Lower lobe of right lung (tissue), 2 donors: ENCODE results near the gene PVALB. TPM values are rescaled to one million over a fixed set of nuclear protein-coding genes. Genes with fewer than 3 reads are reported as not detected.
"Not testable (repeated sequence)": the region's sequence is repeated elsewhere in the genome, so short reads cannot be mapped to it uniquely, and the experiment has no call there.

ENCODE experiments used
- ATAC-seq, 2 donors: fragments of 200-7000 bp; cut with Tn5 transposase; one replicate each; pipeline ENCODE4 v1.9.1; 2020 to 2022; ENCODE audit warnings: mild to moderate bottlenecking in 2 of 2, moderate library complexity in 2 of 2
- DNase-seq: peaks from one replicate; pipeline ENCODE4 v3.0.0-alpha.2; 2020
- H3K27ac ChIP-seq: fragments of 200-600 bp; one replicate; pipeline ENCODE4 v1.8.0; 2022
- H3K27me3 ChIP-seq: fragments of 200-600 bp; one replicate; pipeline ENCODE4 v1.8.0; 2022; ENCODE audit warnings: low read depth
- H3K36me3 ChIP-seq: fragments of 200-600 bp; one replicate; pipeline ENCODE4 v1.8.0; 2022; ENCODE audit warnings: mild to moderate bottlenecking
- H3K4me1 ChIP-seq: fragments of 200-600 bp; one replicate; pipeline ENCODE4 v1.8.0; 2022
- H3K4me3 ChIP-seq: fragments of 200-600 bp; one replicate; pipeline ENCODE4 v1.8.0; 2022; ENCODE audit warnings: mild to moderate bottlenecking
- H3K9me3 ChIP-seq: fragments of 200-600 bp; one replicate; pipeline ENCODE4 v1.8.0; 2022
- CTCF ChIP-seq: fragments of 200-600 bp; IDR thresholded peaks from one replicate; pipeline ENCODE4 v1.8.0; 2022; ENCODE audit warnings: antibody characterized with exemption, mild to moderate bottlenecking
- intact Hi-C: fragments of 100-400 bp; cut with DNase I; formaldehyde crosslinking; loops from one replicate; pipeline ENCODE4 v1.11.0; 2022
- total RNA-seq: library from RNA; stranded (reverse); fragmentation: NEBNext Ultra II Directional; extraction: Animal tissue kit (Norgen Biotek cat#: 25700); gene quantifications from one replicate; pipeline ENCODE4 v1.2.1, GENCODE V29; 2021
- donor health status: DM: no; HTN: yes; CAD: no; lungs with severe emphysema.

Gene PVALB
- total RNA-seq, 1 donor from 2014 or later, result 4.5 TPM

GRCh38 chr22:36756031-36756430 lies 60.8 kb downstream of the PVALB start:
- Histone ChIP-seq H3K4me3 (no peak overlapping the region), H3K27ac (no peak overlapping the region), H3K36me3 (no peaks in the 10 kb centered on the region), H3K27me3 (peaks cover 40% of the 10 kb centered on the region), H3K4me1 (no peaks in the 10 kb centered on the region), H3K9me3 (no peaks in the 10 kb centered on the region)
- intact Hi-C loops, result no loop called here
- DNase-seq (no peak), ATAC-seq (no peak)
- no peak for TF ChIP-seq CTCF

GRCh38 chr22:36755316-36755715 lies 61.5 kb downstream of the PVALB start:
- Histone ChIP-seq H3K9me3 (no peaks in the 10 kb centered on the region), H3K36me3 (no peaks in the 10 kb centered on the region), H3K27ac (no peak overlapping the region), H3K4me3 (no peak overlapping the region), H3K4me1 (no peaks in the 10 kb centered on the region), H3K27me3 (peaks cover 40% of the 10 kb centered on the region)
- intact Hi-C loops, result no loop called here
- ATAC-seq, result no peak
- DNase-seq, result no peak
- TF ChIP-seq CTCF, result no peak

GRCh38 chr22:36754881-36755280 lies 62.0 kb downstream of the PVALB start:
- H3K4me3 ChIP-seq, ATAC-seq, H3K4me1 ChIP-seq, intact Hi-C loops, H3K36me3 ChIP-seq, H3K9me3 ChIP-seq, H3K27ac ChIP-seq, DNase-seq: not testable (repeated sequence)
- peaks cover 40% of the 10 kb centered on the region for H3K27me3 ChIP-seq

- no peaks in the 10 kb centered on the region for H3K9me3 ChIP-seq
- intact Hi-C loops, result no loop called here
- peaks cover 40% of the 10 kb centered on the region for H3K27me3 ChIP-seq
- no peak for DNase-seq
- no peak for ATAC-seq
- H3K4me1 ChIP-seq, result no peaks in the 10 kb centered on the region
- no peak overlapping the region for H3K4me3 ChIP-seq
- no peaks in the 10 kb centered on the region for H3K36me3 ChIP-seq
- H3K27ac ChIP-seq, result no peak overlapping the region
- TF ChIP-seq CTCF, result no peak
These were observed 62.9 kb downstream of the PVALB start for GRCh38 chr22:36753916-36754315.

GRCh38 chr22:36753120-36753802 lies 63.6 kb downstream of the PVALB start:
- Histone ChIP-seq H3K9me3 (no peaks in the 10 kb centered on the region), H3K27ac (no peak overlapping the region), H3K27me3 (peaks cover 40% of the 10 kb centered on the region), H3K4me1 (no peaks in the 10 kb centered on the region), H3K4me3 (no peak overlapping the region), H3K36me3 (no peaks in the 10 kb centered on the region)
- ATAC-seq (no peak), DNase-seq (no peak)
- TF ChIP-seq CTCF, result no peak
- intact Hi-C loops, result no loop called here

Other genes starting within 250 kb of the PVALB start
- gene CACNG2, start 113.3 kb downstream of the PVALB start, total RNA-seq, result not detected
- gene IFT27, start 40.9 kb downstream of the PVALB start, total RNA-seq, result 30.2 TPM
- gene NCF4, start 44.0 kb upstream of the PVALB start, total RNA-seq, result 55.3 TPM
- 30.1 TPM for gene CSF2RB, start 96.6 kb upstream of the PVALB start, total RNA-seq
- 48.3 TPM for gene TST, start 202.4 kb upstream of the PVALB start, total RNA-seq
- 73.2 TPM for gene MPST, start 202.7 kb upstream of the PVALB start, total RNA-seq
- 24.2 TPM for gene KCTD17, start 234.7 kb upstream of the PVALB start, total RNA-seq